Neural cell (in vitro differentiated cells): ENCODE data around the gene ETV3. TPM values are rescaled to one million over a fixed set of nuclear protein-coding genes. Genes with fewer than 3 reads are reported as not detected.

ENCODE experiments used
- H2AFZ ChIP-seq: fragments of 200-600, 300-800 bp; sonication (generic), shearing (Covaris generic); 2 replicates; pipeline ENCODE4 v1.6.0; 2014; ENCODE audit warnings: low read depth, mild to moderate bottlenecking, antibody characterized with exemption, low read length, moderate library complexity
- H3F3A ChIP-seq: fragments of 200-600 bp; shearing (Covaris generic); 2 replicates; pipeline ENCODE4 v1.6.1; 2016; ENCODE audit warnings: mild to moderate bottlenecking, moderate library complexity, mixed read lengths, antibody characterized with exemption, low read length; ENCODE audit not compliant: insufficient read depth, poor library complexity, severe bottlenecking
- H3K27ac ChIP-seq: fragments of 200-600, 300-800 bp; sonication (generic), shearing (Covaris generic); 2 replicates; pipeline ENCODE4 v1.5.1; 2014; ENCODE audit warnings: mild to moderate bottlenecking, low read length, moderate library complexity
- H3K27me3 ChIP-seq: fragments of 300-800, 200-600 bp; sonication (generic), shearing (Covaris generic); 2 replicates; pipeline ENCODE4 v1.6.0; 2014; ENCODE audit warnings: mild to moderate bottlenecking, low read depth, low read length, moderate library complexity; ENCODE audit not compliant: insufficient read depth
- H3K36me3 ChIP-seq: fragments of 300-800, 200-600 bp; sonication (generic), shearing (Covaris generic); 2 replicates; pipeline ENCODE4 v1.5.1; 2014; ENCODE audit warnings: mild to moderate bottlenecking, antibody characterized with exemption, low read length, moderate library complexity; ENCODE audit not compliant: insufficient read depth
- H3K4me2 ChIP-seq: fragments of 300-800, 200-600 bp; sonication (generic), shearing (Covaris generic); 2 replicates; pipeline ENCODE4 v1.6.0; 2014; ENCODE audit warnings: mild to moderate bottlenecking, low read length
- H3K4me3 ChIP-seq: fragments of 300-800, 200-600 bp; sonication (generic), shearing (Covaris generic); 2 replicates; pipeline ENCODE4 v1.5.1; 2014; ENCODE audit warnings: mild to moderate bottlenecking, low read length, moderate library complexity
- H3K79me2 ChIP-seq: fragments of 200-600 bp; shearing (Covaris generic); replicated peaks from 2 replicates; pipeline ENCODE4 v1.6.0; 2014; ENCODE audit warnings: mild to moderate bottlenecking, low read length, moderate library complexity; ENCODE audit not compliant: insufficient read depth
- H3K9ac ChIP-seq: fragments of 300-800, 200-600 bp; sonication (generic), shearing (Covaris generic); 2 replicates; pipeline ENCODE4 v1.6.1; 2016; ENCODE audit warnings: mild to moderate bottlenecking, low read length, mixed read lengths
- H3K9me2 ChIP-seq: fragments of 200-600 bp; shearing (Covaris generic); 2 replicates; pipeline ENCODE4 v1.6.1; 2016; ENCODE audit warnings: mild to moderate bottlenecking, low read length, mixed read lengths; ENCODE audit not compliant: insufficient read depth
- H3K9me3 ChIP-seq: fragments of 200-600, 300-800 bp; sonication (generic), shearing (Covaris generic); 2 replicates; pipeline ENCODE4 v1.6.1; 2016; ENCODE audit warnings: mild to moderate bottlenecking, mixed run types, low read length, moderate library complexity, mixed read lengths
- H4K20me1 ChIP-seq: fragments of 200-600 bp; shearing (Covaris generic); 2 replicates; pipeline ENCODE4 v1.6.1; 2016; ENCODE audit warnings: mild to moderate bottlenecking, mixed run types; ENCODE audit not compliant: insufficient read depth
- CTCF ChIP-seq: fragments of 450-650 bp; IDR thresholded peaks from 2 replicates; pipeline ENCODE4 v1.5.1; 2014; ENCODE audit warnings: antibody characterized with exemption, mild to moderate bottlenecking, moderate library complexity; ENCODE audit not compliant: poor library complexity, severe bottlenecking
- EZH2 ChIP-seq: fragments of 200-600, 300-800 bp; shearing (Covaris generic), sonication (generic); IDR thresholded peaks from 2 replicates; pipeline ENCODE4 v1.6.1; 2014; ENCODE audit warnings: antibody characterized with exemption, low read length, borderline replicate concordance, mild to moderate bottlenecking; ENCODE audit not compliant: insufficient read depth, poor library complexity, severe bottlenecking
- MXI1 ChIP-seq: fragments of 450-650 bp; conservative IDR thresholded peaks from 2 replicates; pipeline ENCODE4 v1.6.1; 2014; ENCODE audit warnings: antibody characterized with exemption, mild to moderate bottlenecking; ENCODE audit not compliant: poor library complexity, severe bottlenecking
- REST ChIP-seq: IDR thresholded peaks from 2 replicates; pipeline ENCODE4 v1.6.1; 2012; ENCODE audit warnings: borderline replicate concordance
- SMC3 ChIP-seq: fragments of 450-650 bp; conservative IDR thresholded peaks from 2 replicates; pipeline ENCODE4 v1.6.1; 2014; ENCODE audit warnings: antibody characterized with exemption, mild to moderate bottlenecking, moderate library complexity; ENCODE audit not compliant: poor library complexity
- TAF1 ChIP-seq: IDR thresholded peaks from 2 replicates; pipeline ENCODE4 v1.6.1; 2012; ENCODE audit warnings: low read depth
- polyA plus RNA-seq: library from polyadenylated mRNA; depleted of rRNA; stranded (reverse); fragments of >200 nt; gene quantifications from 2 replicates; pipeline ENCODE4 v1.2.3, GENCODE V29; 2014

The ETV3 gene
- polyA plus RNA-seq, 1 donor from 2014 or later, result 9.9 TPM

GRCh38 chr1:157085421-157085820 is 52.8 kb downstream of the ETV3 start:
- TF ChIP-seq SMC3, result no peak
- no peak for TF ChIP-seq TAF1
- no peak for TF ChIP-seq REST
- TF ChIP-seq MXI1, result no peak

GRCh38 chr1:157084720-157085119 is 53.5 kb downstream of the ETV3 start:
- no peaks in the 10 kb centered on the region for H3K79me2 ChIP-seq
- no peak overlapping the region for H3K4me2 ChIP-seq
- H2AFZ ChIP-seq, result no peak overlapping the region
- H3K27ac ChIP-seq, result no peak overlapping the region
- no peak overlapping the region for H3K4me3 ChIP-seq
- H3K9ac ChIP-seq, result no peak overlapping the region
- no peaks in the 10 kb centered on the region for H3K9me3 ChIP-seq
- no peaks in the 10 kb centered on the region for H3F3A ChIP-seq
- no peaks in the 10 kb centered on the region for H3K27me3 ChIP-seq
- no peaks in the 10 kb centered on the region for H3K36me3 ChIP-seq
- no peaks in the 10 kb centered on the region for H4K20me1 ChIP-seq
- H3K9me2 ChIP-seq, result no peaks in the 10 kb centered on the region
- TF ChIP-seq TAF1 (no peak), EZH2 (no peak), MXI1 (no peak), REST (no peak)

More at GRCh38 chr1:157085421-157085820, 52.8 kb downstream of the ETV3 start:
- no peak overlapping the region for H3K9ac ChIP-seq
- H3K36me3 ChIP-seq, result no peaks in the 10 kb centered on the region
- H2AFZ ChIP-seq, result no peak overlapping the region
- no peaks in the 10 kb centered on the region for H3K9me2 ChIP-seq
- H3K27ac ChIP-seq, result no peak overlapping the region
- H3K79me2 ChIP-seq, result no peaks in the 10 kb centered on the region
- H3K27me3 ChIP-seq, result no peaks in the 10 kb centered on the region
- H3F3A ChIP-seq, result no peaks in the 10 kb centered on the region
- H3K9me3 ChIP-seq, result no peaks in the 10 kb centered on the region
- H4K20me1 ChIP-seq, result no peaks in the 10 kb centered on the region
- H3K4me2 ChIP-seq, result no peak overlapping the region
- H3K4me3 ChIP-seq, result no peak overlapping the region

GRCh38 chr1:157081707-157082106 is 56.5 kb downstream of the ETV3 start:
- no peaks in the 10 kb centered on the region for H3K9me2 ChIP-seq
- H3K36me3 ChIP-seq, result no peaks in the 10 kb centered on the region
- H2AFZ ChIP-seq, result no peak overlapping the region
- H3K79me2 ChIP-seq, result no peaks in the 10 kb centered on the region
- H3K9ac ChIP-seq, result no peak overlapping the region
- no peak for TF ChIP-seq CTCF
- no peaks in the 10 kb centered on the region for H4K20me1 ChIP-seq
- H3F3A ChIP-seq, result no peaks in the 10 kb centered on the region
- no peaks in the 10 kb centered on the region for H3K27me3 ChIP-seq
- H3K27ac ChIP-seq, result no peak overlapping the region
- no peaks in the 10 kb centered on the region for H3K9me3 ChIP-seq
- no peak overlapping the region for H3K4me3 ChIP-seq
- no peak overlapping the region for H3K4me2 ChIP-seq
